Left colon (tissue), 2 donors: ENCODE data around the gene JAZF1. TPM values are rescaled to one million over a fixed set of nuclear protein-coding genes. Genes with fewer than 3 reads are reported as not detected.
A peak's percentile ranks its signal among the peaks of the same experiment; 100 is the strongest.

ENCODE experiments used
- ATAC-seq: fragments of 200-7000 bp; cut with Tn5 transposase; one replicate; pipeline ENCODE4 v1.9.1; 2020; ENCODE audit warnings: mild to moderate bottlenecking, moderate library complexity
- DNase-seq, 2 donors: peaks; one replicate each; pipeline ENCODE4 v3.0.0-alpha.2; 2020
- intact Hi-C, 2 donors: fragments of 100-400 bp; cut with DNase I in 1 of 2; cut with micrococcal nuclease in 1 of 2; formaldehyde crosslinking; loops; one replicate each; pipeline versions ENCODE4 v1.11.2 to v1.14.0; 2022; cut with DNase I, micrococcal nuclease
- total RNA-seq, 2 donors: library from RNA; stranded (reverse); fragmentation: NEBNext Ultra II Directional; extraction: Animal tissue kit (Norgen Biotek cat#: 25700); gene quantifications; one replicate each; pipeline ENCODE4 v1.2.1, GENCODE V29; 2021
- donor health status: DM: no; HTN: no; CAD: no.
- donor health status: DM: yes; HTN: yes; CAD: no.

JAZF1 gene
- total RNA-seq, 2 donors from 2014 or later, result 2.8 to 8.3 TPM

- intact Hi-C loops, result no loop called here
- DNase-seq, result no peak
- no peak for ATAC-seq
These were observed 91.5 kb downstream of the JAZF1 start for GRCh38 chr7:28088901-28089714.

- ATAC-seq, result no peak
- intact Hi-C loops, result no loop called here
- no peak for DNase-seq
These were observed 92.6 kb downstream of the JAZF1 start for GRCh38 chr7:28088032-28088431.

- ATAC-seq (no peak), DNase-seq (no peak)
- intact Hi-C loops, result no loop called here
These were observed 94.4 kb downstream of the JAZF1 start for GRCh38 chr7:28086198-28086597.

- intact Hi-C loops, result no loop called here
- ATAC-seq (no peak), DNase-seq (no peak)
These were observed 96.3 kb downstream of the JAZF1 start for GRCh38 chr7:28083998-28084985.

GRCh38 chr7:28083164-28083997 lies 97.2 kb downstream of the JAZF1 start:
- ATAC-seq (no peak), DNase-seq (no peak)
- intact Hi-C loops, result no loop called here

- intact Hi-C loops, result no loop called here
These were observed 98.5 kb downstream of the JAZF1 start for GRCh38 chr7:28082071-28082470.

GRCh38 chr7:28081016-28081415 lies 99.6 kb downstream of the JAZF1 start:
- no peak for DNase-seq
- no peak for ATAC-seq
- intact Hi-C loops, result no loop called here

More at GRCh38 chr7:28082071-28082470, 98.5 kb downstream of the JAZF1 start:
- no peak for DNase-seq
- ATAC-seq, result no peak

- DNase-seq, result peak in 1 of 2 donors; percentile 35
- no peak for ATAC-seq
- intact Hi-C loops, result no loop called here
These were observed 102.3 kb downstream of the JAZF1 start for GRCh38 chr7:28078036-28078901.

GRCh38 chr7:28077616-28078015 lies 103.0 kb downstream of the JAZF1 start:
- ATAC-seq (no peak), DNase-seq (no peak)
- intact Hi-C loops, result no loop called here

GRCh38 chr7:28076423-28077200 lies 104.0 kb downstream of the JAZF1 start:
- ATAC-seq (no peak), DNase-seq (no peak)
- intact Hi-C loops, result no loop called here

GRCh38 chr7:28075674-28076358 lies 104.8 kb downstream of the JAZF1 start:
- DNase-seq (no peak), ATAC-seq (no peak)
- intact Hi-C loops, result no loop called here

- ATAC-seq, result no peak
- intact Hi-C loops, result no loop called here
- DNase-seq, result no peak
These were observed 107.6 kb downstream of the JAZF1 start for GRCh38 chr7:28072876-28073514.

GRCh38 chr7:28071570-28071969 lies 109.0 kb downstream of the JAZF1 start:
- no peak for DNase-seq
- intact Hi-C loops, result no loop called here
- ATAC-seq, result no peak

GRCh38 chr7:28070297-28071055 lies 110.1 kb downstream of the JAZF1 start:
- ATAC-seq, result no peak
- intact Hi-C loops, result no loop called here

GRCh38 chr7:28069807-28070206 lies 110.8 kb downstream of the JAZF1 start:
- DNase-seq (peak; percentile 24 to 58), ATAC-seq (no peak)
- intact Hi-C loops, result no loop called here

More at GRCh38 chr7:28070297-28071055, 110.1 kb downstream of the JAZF1 start:
- no peak for DNase-seq

GRCh38 chr7:28069388-28069787 lies 111.2 kb downstream of the JAZF1 start:
- no peak for ATAC-seq
- DNase-seq, result no peak
- intact Hi-C loops, result no loop called here
